H1 (cell line): ENCODE data around the gene MISFA. TPM values are rescaled to one million over a fixed set of nuclear protein-coding genes. Genes with fewer than 3 reads are reported as not detected.

Experiments used
- ATF3 ChIP-seq: IDR thresholded peaks from 2 replicates; pipeline ENCODE4 v1.6.1; 2011; ENCODE audit warnings: low read depth, mild to moderate bottlenecking, low read length; ENCODE audit not compliant: insufficient read depth
- BACH1 ChIP-seq: IDR thresholded peaks from 2 replicates; pipeline ENCODE4 v1.6.1; 2012; ENCODE audit warnings: low read length, improper control_type of control experiment
- CHD1 ChIP-seq: IDR thresholded peaks from 2 replicates; pipeline ENCODE4 v1.6.1; 2012; ENCODE audit warnings: low read depth, low read length, improper control_type of control experiment
- POLR2AphosphoS5 ChIP-seq: IDR thresholded peaks from 2 replicates; pipeline ENCODE4 v1.6.1; 2011; ENCODE audit warnings: low read depth, low read length
- RNF2 ChIP-seq: fragments of 200-900, 300-1000 bp; sonication (generic); IDR thresholded peaks from 2 replicates; pipeline ENCODE4 v1.7.1; 2016; ENCODE audit warnings: borderline replicate concordance, low read depth, mild to moderate bottlenecking, antibody characterized with exemption, low read length; ENCODE audit not compliant: poor library complexity, severe bottlenecking; ENCODE audit errors: missing control alignments
- SP4 ChIP-seq: IDR thresholded peaks from 2 replicates; pipeline ENCODE4 v1.6.1; 2012; ENCODE audit warnings: low read length, inconsistent platforms
- polyA plus RNA-seq, 7 experiments: library from polyadenylated mRNA; depleted of rRNA in 3 of 7; stranded (reverse) in 5 of 7; unstranded in 2 of 7; fragments of >200 nt in 5 of 7; fragments of 200-250 nt in 2 of 7; gene quantifications; 1 replicate in 5 of 7; 2 replicates in 1 of 7; 4 replicates in 1 of 7; pipeline versions ENCODE4 v1.2.1 to v1.2.3, GENCODE V29; 2011 to 2013; ENCODE audit warnings: missing spikeins in 2 of 7, mixed read lengths in 2 of 7
- total RNA-seq: library from RNA; stranded (reverse); fragmentation: NEBNext Ultra II Directional; extraction: Animal tissue kit (Norgen Biotek cat#: 25700); gene quantifications from 2 replicates; pipeline ENCODE4 v1.2.1, GENCODE V29; 2021

The MISFA gene
- total and polyA plus RNA-seq, 2 of the 8 experiments (the other 6 are each of a cell fraction or from before 2014, with no cell fraction given), result 0.51 to 3.8 TPM

- TF ChIP-seq RNF2 (no peak), POLR2AphosphoS5 (no peak), BACH1 (no peak), CHD1 (no peak), SP4 (no peak), ATF3 (no peak)
These were observed 12.8 kb downstream of the MISFA start (continued) for GRCh38 chr11:18612394-18612793.
